Suprapubic skin (tissue), 4 donors: Measurements from ENCODE around the gene CABLES1. TPM values are rescaled to one million over a fixed set of nuclear protein-coding genes. Genes with fewer than 3 reads are reported as not detected.

ENCODE experiments used
- DNase-seq, 2 donors: peaks; one replicate each; pipeline ENCODE4 v3.0.0-alpha.2; 2019; ENCODE audit warnings: low spot score in 2 of 2
- H3K27ac ChIP-seq: fragments of 200-600 bp; sonication (generic); one replicate; pipeline ENCODE4 v1.5.1; 2019
- H3K27me3 ChIP-seq: fragments of 200-600 bp; sonication (generic); one replicate; pipeline ENCODE4 v1.5.1; 2019
- H3K36me3 ChIP-seq: fragments of 200-600 bp; sonication (generic); one replicate; pipeline ENCODE4 v1.5.1; 2019
- H3K4me1 ChIP-seq: fragments of 200-600 bp; sonication (generic); one replicate; pipeline ENCODE4 v1.5.1; 2019
- H3K4me3 ChIP-seq: fragments of 200-600 bp; sonication (generic); one replicate; pipeline ENCODE4 v1.5.1; 2019; ENCODE audit warnings: mild to moderate bottlenecking
- H3K9me3 ChIP-seq: fragments of 200-600 bp; sonication (generic); one replicate; pipeline ENCODE4 v1.5.1; 2019
- CTCF ChIP-seq, 2 donors: fragments of 200-600 bp in 1 of 2; fragments of 450-650 bp in 1 of 2; sonication (generic) in 1 of 2; IDR thresholded peaks; one replicate each; pipeline ENCODE4 v1.5.1; 2016 to 2019; ENCODE audit warnings: antibody characterized with exemption in 2 of 2, mild to moderate bottlenecking in 1 of 2, moderate library complexity in 1 of 2
- EP300 ChIP-seq: sonication (generic); formaldehyde crosslinking; IDR thresholded peaks from one replicate; pipeline ENCODE4 v1.6.1; 2017; ENCODE audit warnings: antibody characterized with exemption
- POLR2A ChIP-seq, 2 donors: fragments of 450-650 bp; IDR thresholded peaks; one replicate each; pipeline ENCODE4 v1.6.1; 2017; ENCODE audit warnings: antibody characterized with exemption in 2 of 2, mild to moderate bottlenecking in 2 of 2, moderate library complexity in 2 of 2
- POLR2AphosphoS5 ChIP-seq, 3 donors: sonication (generic); formaldehyde crosslinking; IDR thresholded peaks; one replicate each; pipeline ENCODE4 v1.6.1; 2017; ENCODE audit warnings: antibody characterized with exemption in 3 of 3
- WGBS: methylation state at CpG from one replicate; pipeline ENCODE4 v1.1.5; 2018; 5-methylcytosine and 5-hydroxymethylcytosine counted together
- total RNA-seq, 4 donors: library from RNA; depleted of rRNA; stranded (reverse); fragments of >200 nt; gene quantifications; one replicate each; pipeline ENCODE4 v1.1.0, GENCODE V29; 2016

The CABLES1 gene
- total RNA-seq, 4 donors from 2014 or later, result 24.9 to 42.2 (median 38.0) TPM

- Histone ChIP-seq H3K4me1 (peaks cover 17% of the 10 kb centered on the region), H3K27ac (no peak overlapping the region), H3K9me3 (no peaks in the 10 kb centered on the region), H3K27me3 (no peaks in the 10 kb centered on the region), H3K4me3 (no peak overlapping the region), H3K36me3 (no peaks in the 10 kb centered on the region)
- WGBS, result 58% methylated on average over 12 of the region's 12 CpGs
- no peak for DNase-seq
- TF ChIP-seq POLR2A (IDR thresholded peaks at IDR 0.05) (no peak), POLR2AphosphoS5 (IDR thresholded peaks at IDR 0.05) (no peak), CTCF (IDR thresholded peaks at IDR 0.05) (no peak), EP300 (no peak)
Observed at GRCh38 chr18:23101861-23102432, 33.3 kb upstream of the CABLES1 start.

- 83% methylated on average over 11 of the region's 11 CpGs for WGBS
- peaks cover 24% of the 10 kb centered on the region for H3K4me1 ChIP-seq
Observed at GRCh38 chr18:23102493-23103261, 32.6 kb upstream of the CABLES1 start.

GRCh38 chr18:23103449-23103848 is 31.8 kb upstream of the CABLES1 start:
- Histone ChIP-seq H3K9me3 (no peaks in the 10 kb centered on the region), H3K27me3 (no peaks in the 10 kb centered on the region), H3K36me3 (no peaks in the 10 kb centered on the region), H3K27ac (no peak overlapping the region), H3K4me1 (peaks cover 31% of the 10 kb centered on the region), H3K4me3 (no peak overlapping the region)
- no peak for DNase-seq
- TF ChIP-seq POLR2AphosphoS5 (IDR thresholded peaks at IDR 0.05), result no peak
- WGBS, result 93% methylated on average over 4 of the region's 4 CpGs

More at GRCh38 chr18:23102493-23103261, 32.6 kb upstream of the CABLES1 start:
- no peak for DNase-seq
- TF ChIP-seq POLR2AphosphoS5 (IDR thresholded peaks at IDR 0.05) (no peak), CTCF (IDR thresholded peaks at IDR 0.05) (no peak), EP300 (no peak), POLR2A (IDR thresholded peaks at IDR 0.05) (no peak)
- Histone ChIP-seq H3K27ac (no peak overlapping the region), H3K36me3 (no peaks in the 10 kb centered on the region), H3K4me3 (no peak overlapping the region), H3K27me3 (no peaks in the 10 kb centered on the region), H3K9me3 (no peaks in the 10 kb centered on the region)

- Histone ChIP-seq H3K36me3 (no peaks in the 10 kb centered on the region), H3K4me1 (peaks cover 35% of the 10 kb centered on the region), H3K9me3 (no peaks in the 10 kb centered on the region), H3K4me3 (no peak overlapping the region), H3K27ac (no peak overlapping the region), H3K27me3 (no peaks in the 10 kb centered on the region)
- no peak for DNase-seq
- no peak for TF ChIP-seq POLR2AphosphoS5 (IDR thresholded peaks at IDR 0.05)
- TF ChIP-seq EP300, result no peak
- TF ChIP-seq POLR2A (IDR thresholded peaks at IDR 0.05), result no peak
- no peak for TF ChIP-seq CTCF (IDR thresholded peaks at IDR 0.05)
- WGBS, result 71% methylated on average over 3 of the region's 3 CpGs
Observed at GRCh38 chr18:23105030-23105429, 30.3 kb upstream of the CABLES1 start.

- no peak for DNase-seq
- Histone ChIP-seq H3K27me3 (no peaks in the 10 kb centered on the region), H3K36me3 (no peaks in the 10 kb centered on the region), H3K27ac (no peak overlapping the region), H3K9me3 (no peaks in the 10 kb centered on the region), H3K4me3 (no peak overlapping the region), H3K4me1 (peaks cover 35% of the 10 kb centered on the region)
- TF ChIP-seq CTCF (IDR thresholded peaks at IDR 0.05), result no peak
- no peak for TF ChIP-seq POLR2AphosphoS5 (IDR thresholded peaks at IDR 0.05)
- TF ChIP-seq EP300, result no peak
- TF ChIP-seq POLR2A (IDR thresholded peaks at IDR 0.05), result no peak
- WGBS, result 82% methylated on average over 14 of the region's 21 CpGs
Observed at GRCh38 chr18:23105581-23106219, 29.6 kb upstream of the CABLES1 start.
